ENCODE data around the gene MVB12A. TPM values are rescaled to one million over a fixed set of nuclear protein-coding genes. Genes with fewer than 3 reads are reported as not detected.

MVB12A gene
- total RNA-seq, 1 donor from 2014 or later: 18.9 TPM

DNA sequence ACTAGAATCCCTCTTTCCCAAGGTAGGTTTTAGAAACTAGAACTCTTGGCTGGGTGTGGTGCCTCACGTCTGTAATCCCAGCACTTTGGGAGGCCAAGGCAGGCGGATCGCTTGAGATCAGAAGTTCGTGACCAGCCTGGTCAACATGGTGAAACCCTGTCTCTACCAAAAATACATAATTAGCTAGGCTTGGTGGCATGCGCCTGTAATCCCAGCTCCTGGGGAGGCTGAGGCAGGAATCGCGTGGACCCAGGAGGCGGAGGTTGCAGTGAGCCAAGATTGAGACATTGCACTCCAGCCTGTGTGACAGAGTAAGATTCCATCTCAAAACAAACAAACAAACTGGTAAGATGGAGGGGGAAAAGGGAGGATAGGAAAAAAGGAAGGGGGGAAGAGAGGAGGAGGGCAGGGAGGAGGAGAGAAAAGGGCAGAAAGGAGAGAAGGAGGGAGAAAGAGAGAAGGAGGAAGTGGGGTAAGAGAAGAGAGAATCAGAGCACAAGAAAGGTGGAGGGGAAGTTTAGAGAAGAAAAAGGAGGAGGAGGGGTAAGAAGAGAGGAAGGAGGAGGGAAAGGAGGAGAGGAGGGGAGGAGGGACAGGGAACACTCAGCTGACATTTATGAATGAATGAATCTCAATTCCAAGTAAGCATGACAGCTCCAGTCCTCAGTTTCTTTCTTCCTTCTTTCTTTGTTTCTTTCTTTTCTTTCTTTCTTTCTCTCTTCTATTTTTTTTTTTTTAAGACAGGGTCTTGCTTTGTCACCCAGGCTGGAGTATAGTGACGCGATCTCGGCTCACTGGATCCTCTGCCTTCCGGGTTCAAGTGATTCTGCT, 47.8 kb downstream of the MVB12A start:
- DNase-seq: no peak
- intact Hi-C loops (cut with micrococcal nuclease): no loop called here
- ATAC-seq: no peak

DNA sequence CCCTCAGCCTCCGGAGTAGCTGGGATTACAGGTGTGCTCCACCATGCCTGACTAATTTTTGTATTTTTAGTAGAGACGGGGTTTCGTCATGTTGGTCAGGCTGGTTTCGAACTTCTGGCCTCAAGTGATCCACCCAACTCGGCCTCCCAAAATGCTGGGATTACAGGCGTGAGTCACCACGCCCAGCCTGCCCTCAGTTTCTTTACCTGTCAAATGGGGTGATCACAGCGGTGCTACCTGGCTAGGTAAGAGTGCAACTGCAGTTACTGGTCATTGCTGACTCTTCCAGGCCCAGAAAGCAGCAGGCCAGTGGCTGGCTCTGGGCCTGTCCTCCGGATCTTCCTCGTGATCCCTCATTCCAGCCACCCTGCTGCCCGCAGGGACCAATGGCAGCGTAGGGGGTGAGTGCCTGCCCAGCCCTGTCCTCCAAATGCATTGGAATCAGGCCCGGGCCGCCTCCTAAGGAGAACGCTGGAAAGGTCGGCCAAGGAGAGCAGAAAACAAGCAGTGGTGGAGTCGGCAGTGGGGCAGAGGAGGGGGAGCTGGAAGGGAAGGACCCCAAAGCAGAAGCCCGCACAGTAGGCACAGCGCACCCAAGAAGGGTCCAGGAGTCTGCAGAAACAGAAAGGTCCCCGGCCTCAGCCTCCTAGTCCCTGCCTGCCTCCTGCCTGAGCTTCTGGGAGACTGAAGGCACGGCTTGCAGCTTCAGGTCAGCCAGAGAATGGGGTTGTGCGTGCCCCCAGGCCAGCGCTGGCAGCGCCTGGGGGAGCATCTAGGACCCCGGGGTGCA, 48.6 kb downstream of the MVB12A start:
- DNase-seq (peak; percentile 91), ATAC-seq (peak; percentile 58)
- intact Hi-C loops (cut with micrococcal nuclease): no loop called here

DNA sequence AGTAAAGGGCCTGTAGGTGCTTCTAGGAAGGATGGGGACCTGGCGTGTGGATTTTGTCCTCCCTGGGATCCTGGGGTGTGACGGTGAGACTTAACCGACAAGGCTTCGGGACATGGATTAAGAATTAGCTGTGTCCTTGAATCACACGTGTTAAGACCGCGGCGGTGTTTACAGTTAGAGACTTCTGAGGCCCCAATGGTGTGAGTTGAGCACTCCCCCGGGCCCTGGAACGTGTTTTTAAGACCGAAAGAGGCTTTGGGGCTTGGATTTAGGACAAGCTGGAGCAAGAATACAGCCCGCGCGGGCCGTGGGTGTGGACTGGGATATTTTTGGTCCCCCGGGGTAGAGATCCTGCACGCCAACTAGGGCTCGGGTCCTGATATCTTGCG, 49.2 kb downstream of the MVB12A start:
- DNase-seq: no peak
- ATAC-seq: no peak
- intact Hi-C loops (cut with micrococcal nuclease): no loop called here

DNA sequence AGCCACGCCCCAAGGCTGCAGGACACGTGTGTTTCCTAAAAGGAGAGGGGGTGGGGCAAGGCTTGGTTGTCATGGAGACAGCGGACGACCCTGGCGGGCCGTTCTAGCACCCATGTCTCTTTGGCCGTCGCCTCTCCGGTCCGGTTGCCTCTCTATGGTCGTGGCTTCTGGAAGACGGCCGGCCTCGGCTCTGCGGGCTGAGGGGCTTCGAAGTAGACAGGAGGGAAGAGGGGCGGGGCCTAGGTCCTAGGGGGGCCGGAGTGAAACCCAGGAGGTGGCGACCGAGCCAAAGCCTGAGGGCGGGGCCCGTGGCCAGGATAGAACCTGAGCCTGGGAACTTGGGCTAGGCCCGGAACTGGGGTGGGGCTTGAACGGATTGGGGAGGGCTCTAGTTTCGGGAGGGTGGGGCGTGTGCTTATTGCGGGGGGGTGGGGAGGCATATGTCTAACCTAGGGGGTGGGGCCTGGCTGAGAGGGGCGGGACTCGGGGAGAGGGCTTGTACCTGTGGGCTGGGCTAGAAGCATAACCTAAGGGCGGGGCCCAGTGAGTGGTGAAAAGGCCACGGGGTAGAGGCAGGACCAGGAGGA, 49.7 kb downstream of the MVB12A start:
- intact Hi-C loops (cut with micrococcal nuclease): no loop called here
- DNase-seq: peak; percentile 96
- ATAC-seq: peak; percentile 79

DNA sequence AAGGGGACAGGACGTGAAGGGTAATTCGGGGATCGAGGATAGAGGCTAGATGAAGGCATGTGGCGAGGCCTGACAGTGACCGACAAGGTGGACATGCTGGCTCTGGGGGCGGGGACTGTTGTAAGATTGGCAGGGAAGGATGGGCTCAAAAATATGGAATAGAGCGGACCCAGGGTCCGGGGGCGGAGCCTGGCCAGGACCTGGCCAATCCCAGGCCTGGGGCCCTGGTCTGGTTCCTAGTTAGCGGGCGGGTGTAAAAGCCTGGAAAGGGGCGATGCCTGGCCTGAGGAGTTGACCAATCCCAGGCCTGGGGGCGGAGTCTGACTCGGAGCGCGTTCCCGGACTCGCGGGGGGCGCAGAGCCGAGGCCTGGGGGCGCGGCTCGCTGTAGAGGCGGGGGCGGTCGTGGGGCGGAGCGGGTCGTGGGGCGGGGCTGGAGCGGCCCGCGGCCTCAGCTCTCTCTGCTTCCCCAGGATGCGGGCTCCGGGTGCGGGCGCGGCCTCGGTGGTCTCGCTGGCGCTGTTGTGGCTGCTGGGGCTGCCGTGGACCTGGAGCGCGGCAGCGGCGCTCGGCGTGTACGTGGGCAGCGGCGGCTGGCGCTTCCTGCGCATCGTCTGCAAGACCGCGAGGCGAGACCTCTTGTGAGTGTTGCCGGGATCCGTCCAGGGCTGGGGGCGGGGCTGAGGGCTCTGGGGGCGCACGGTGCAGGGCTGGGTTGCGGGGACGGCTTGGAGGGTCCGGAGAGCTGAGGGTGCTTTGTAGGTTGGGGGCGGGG, 50.4 kb downstream of the MVB12A start, which contains the start of gene SLC27A1:
Gene SLC27A1 (plus strand): TSS at position 457 of the 774 bp plus-strand sequence. CDS start 17 bp downstream, at position 474.
- intact Hi-C loops (cut with micrococcal nuclease): no loop called here
- ATAC-seq: peak; percentile 81

DNA sequence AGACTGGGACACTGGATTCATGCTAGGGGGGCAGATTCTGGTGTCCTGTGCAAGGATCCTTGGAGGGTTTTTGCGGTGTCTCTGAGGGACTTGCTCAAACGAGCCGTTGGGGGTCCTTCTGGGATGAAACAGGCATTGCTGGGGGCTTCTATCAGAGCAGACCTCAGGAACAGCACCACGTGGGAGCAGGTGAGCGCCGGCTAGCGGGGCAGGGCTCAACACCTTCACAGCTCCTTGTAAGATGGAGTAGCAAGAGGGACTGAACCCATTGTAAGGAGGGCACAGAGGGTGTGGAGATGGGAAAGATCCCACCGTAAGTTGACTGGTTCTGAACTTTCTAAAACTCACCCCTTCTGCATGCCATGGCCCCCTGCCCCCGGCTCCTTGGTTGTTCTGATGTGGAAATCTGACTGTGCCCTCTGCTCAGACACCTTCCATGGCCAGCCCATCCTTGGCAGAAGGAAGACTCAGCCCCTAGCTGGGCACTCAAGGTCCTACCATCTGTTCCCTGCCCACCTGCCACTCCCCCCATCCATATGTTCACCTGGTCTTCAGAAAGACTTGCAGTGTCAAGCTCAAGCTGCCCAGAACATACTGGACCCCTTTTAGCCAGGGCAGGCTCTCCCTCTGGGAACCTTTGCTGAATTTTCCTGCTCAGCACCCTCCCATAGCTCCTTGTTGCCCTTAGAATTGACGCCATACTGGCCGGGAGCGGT, 51.7 kb downstream of the MVB12A start:
- intact Hi-C loops (cut with micrococcal nuclease): no loop called here
- ATAC-seq (no peak), DNase-seq (no peak)

More for the DNA sequence above, 50.4 kb downstream of the MVB12A start, which contains the start of gene SLC27A1:
- DNase-seq: peak; percentile 99

DNA sequence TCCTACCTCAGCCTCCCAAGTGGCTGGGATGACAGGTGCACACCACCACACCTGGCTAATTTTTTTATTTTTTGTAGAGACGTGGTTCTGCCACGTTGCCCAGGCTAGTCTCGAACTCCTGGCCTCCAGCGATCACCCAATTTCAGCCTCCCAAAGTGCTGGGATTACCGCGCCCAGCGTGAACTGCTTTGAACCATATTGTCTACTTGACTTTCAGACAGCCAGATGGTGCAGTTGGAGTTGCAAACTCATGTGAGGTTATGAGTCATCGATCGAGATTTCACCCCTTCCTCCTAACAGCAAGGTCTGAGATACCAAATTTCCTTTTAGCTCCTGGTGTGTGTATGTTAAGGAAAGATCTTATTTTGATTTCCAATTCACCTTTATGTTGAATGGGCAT, 53.2 kb downstream of the MVB12A start:
- no peak for DNase-seq
- intact Hi-C loops (cut with micrococcal nuclease): no loop called here

More for the DNA sequence above, 53.2 kb downstream of the MVB12A start:
- no peak for ATAC-seq

Other genes starting within 250 kb of the MVB12A start
- gene USE1, start 204.7 kb upstream of the MVB12A start, total RNA-seq: 27.4 TPM
- gene OCEL1, start 193.8 kb upstream of the MVB12A start, total RNA-seq: 28.0 TPM
- gene NR2F6, start 174.1 kb upstream of the MVB12A start, total RNA-seq: 82.4 TPM
- gene USHBP1, start 155.3 kb upstream of the MVB12A start, total RNA-seq: 9.3 TPM
- 82.0 TPM for gene BABAM1, start 152.6 kb upstream of the MVB12A start, total RNA-seq
- 0.12 TPM for gene ANKLE1, start 138.1 kb upstream of the MVB12A start, total RNA-seq
- gene ABHD8, start 116.6 kb upstream of the MVB12A start, total RNA-seq: 14.8 TPM
- 242 TPM for gene MRPL34, start 114.2 kb upstream of the MVB12A start, total RNA-seq
- 31.9 TPM for gene DDA1, start 110.5 kb upstream of the MVB12A start, total RNA-seq
- 11.7 TPM for gene ANO8, start 85.2 kb upstream of the MVB12A start, total RNA-seq
- 11.5 TPM for gene GTPBP3, start 82.5 kb upstream of the MVB12A start, total RNA-seq
- gene PLVAP, start 42.7 kb upstream of the MVB12A start, total RNA-seq: 22.9 TPM
- gene CCDC194, start 25.9 kb upstream of the MVB12A start, total RNA-seq: not detected
- 49.7 TPM for gene BST2, start 14.4 kb upstream of the MVB12A start, total RNA-seq
- not detected for gene TMEM221, start 28.6 kb downstream of the MVB12A start, total RNA-seq
- gene NXNL1, start 40.9 kb downstream of the MVB12A start, total RNA-seq: not detected
- gene SLC27A1, start 50.5 kb downstream of the MVB12A start, total RNA-seq: 68.9 TPM
- 19.7 TPM for gene PGLS, start 91.6 kb downstream of the MVB12A start, total RNA-seq
- gene COLGALT1, start 135.6 kb downstream of the MVB12A start, total RNA-seq: 33.0 TPM